Measurements from ENCODE around the gene VDAC2.
"Not testable (repeated sequence)": the region's sequence is repeated elsewhere in the genome, so short reads cannot be mapped to it uniquely, and the experiment has no call there.

Gene VDAC2

GRCh38 chr10:75210282-75211006 is at the start of gene VDAC2:
Gene VDAC2 (plus strand): TSS chr10:75210796. CDS start chr10:75211159, 363 bp downstream.
- in situ Hi-C loops (cut with MboI; ENCODE audit: low pct_unique_long_range_greater_than_20kb, low sequenced_read_pairs) = no loop called here
- DNase-seq = peak; percentile 91

- in situ Hi-C loops (cut with MboI; ENCODE audit: low pct_unique_long_range_greater_than_20kb, low sequenced_read_pairs) = no loop called here
- DNase-seq = peak; percentile 76
Measured at GRCh38 chr10:75165684-75166622, 44.6 kb upstream of the VDAC2 start.

GRCh38 chr10:75166623-75166972 is 44.0 kb upstream of the VDAC2 start:
- DNase-seq = no peak
- in situ Hi-C loops (cut with MboI; ENCODE audit: low pct_unique_long_range_greater_than_20kb, low sequenced_read_pairs) = no loop called here

GRCh38 chr10:75168275-75168674 is 42.3 kb upstream of the VDAC2 start:
- DNase-seq = no peak
- in situ Hi-C loops (cut with MboI; ENCODE audit: low pct_unique_long_range_greater_than_20kb, low sequenced_read_pairs) = no loop called here

- in situ Hi-C loops (cut with MboI; ENCODE audit: low pct_unique_long_range_greater_than_20kb, low sequenced_read_pairs) = no loop called here
- no peak for DNase-seq
Measured at GRCh38 chr10:75170215-75170614, 40.4 kb upstream of the VDAC2 start.

- in situ Hi-C loops (cut with MboI; ENCODE audit: low pct_unique_long_range_greater_than_20kb, low sequenced_read_pairs) = no loop called here
- no peak for DNase-seq
Measured at GRCh38 chr10:75175046-75175445, 35.5 kb upstream of the VDAC2 start.

GRCh38 chr10:75176046-75176445 is 34.5 kb upstream of the VDAC2 start:
- in situ Hi-C loops (cut with MboI; ENCODE audit: low pct_unique_long_range_greater_than_20kb, low sequenced_read_pairs) = no loop called here
- no peak for DNase-seq

GRCh38 chr10:75176736-75177135 is 33.9 kb upstream of the VDAC2 start:
- DNase-seq = no peak
- in situ Hi-C loops (cut with MboI; ENCODE audit: low pct_unique_long_range_greater_than_20kb, low sequenced_read_pairs) = no loop called here

- in situ Hi-C loops (cut with MboI; ENCODE audit: low pct_unique_long_range_greater_than_20kb, low sequenced_read_pairs) = no loop called here
- DNase-seq = no peak
Measured at GRCh38 chr10:75179657-75180177, 30.9 kb upstream of the VDAC2 start.

GRCh38 chr10:75180592-75180991 is 30.0 kb upstream of the VDAC2 start:
- in situ Hi-C loops (cut with MboI; ENCODE audit: low pct_unique_long_range_greater_than_20kb, low sequenced_read_pairs) = no loop called here

GRCh38 chr10:75181073-75181472 is 29.5 kb upstream of the VDAC2 start:
- in situ Hi-C loops (cut with MboI; ENCODE audit: low pct_unique_long_range_greater_than_20kb, low sequenced_read_pairs) = no loop called here
- no peak for DNase-seq

More at GRCh38 chr10:75180592-75180991, 30.0 kb upstream of the VDAC2 start:
- DNase-seq = no peak

GRCh38 chr10:75186310-75186709 is 24.3 kb upstream of the VDAC2 start:
- in situ Hi-C loops (cut with MboI; ENCODE audit: low pct_unique_long_range_greater_than_20kb, low sequenced_read_pairs) = no loop called here
- no peak for DNase-seq

GRCh38 chr10:75187961-75188426 is 22.6 kb upstream of the VDAC2 start:
- DNase-seq = peak; percentile 67
- in situ Hi-C loops (cut with MboI; ENCODE audit: low pct_unique_long_range_greater_than_20kb, low sequenced_read_pairs) = no loop called here

- DNase-seq; in situ Hi-C loops (cut with MboI; ENCODE audit: low pct_unique_long_range_greater_than_20kb, low sequenced_read_pairs): not testable (repeated sequence)
Measured at GRCh38 chr10:75188522-75188921, 22.1 kb upstream of the VDAC2 start.

GRCh38 chr10:75189266-75190096 is 21.1 kb upstream of the VDAC2 start:
- no peak for DNase-seq
- in situ Hi-C loops (cut with MboI; ENCODE audit: low pct_unique_long_range_greater_than_20kb, low sequenced_read_pairs) = no loop called here

GRCh38 chr10:75191821-75192568 is 18.6 kb upstream of the VDAC2 start:
- in situ Hi-C loops (cut with MboI; ENCODE audit: low pct_unique_long_range_greater_than_20kb, low sequenced_read_pairs) = no loop called here
- DNase-seq = no peak

- in situ Hi-C loops (cut with MboI; ENCODE audit: low pct_unique_long_range_greater_than_20kb, low sequenced_read_pairs) = not testable (repeated sequence)
Measured at GRCh38 chr10:75194625-75195024, 16.0 kb upstream of the VDAC2 start.

GRCh38 chr10:75195035-75195763 is 15.4 kb upstream of the VDAC2 start:
- DNase-seq = no peak

More at GRCh38 chr10:75194625-75195024, 16.0 kb upstream of the VDAC2 start:
- not testable (repeated sequence) for DNase-seq

More at GRCh38 chr10:75195035-75195763, 15.4 kb upstream of the VDAC2 start:
- in situ Hi-C loops (cut with MboI; ENCODE audit: low pct_unique_long_range_greater_than_20kb, low sequenced_read_pairs) = no loop called here
